OCI-LY7 (cell line): Measurements from ENCODE around the gene BRD7. TPM values are rescaled to one million over a fixed set of nuclear protein-coding genes. Genes with fewer than 3 reads are reported as not detected.

ENCODE experiments used
- BruUV-seq: library from RNA; stranded (reverse); fragments of 400-500 nt; replicated peaks from 2 replicates; lab custom pipeline; 2021; lab: Mats Ljungman, UMichigan
- CTCF ChIA-PET: fragments of 300-600 bp; sonication (Branson Sonifier 250); formaldehyde crosslinking; loops from one replicate; lab custom pipeline; 2022; ENCODE audit warnings: antibody characterized with exemption; ENCODE audit not compliant: unreplicated experiment; lab: Charles Lee
- POLR2A ChIA-PET: fragments of 300-600 bp; sonication (Branson Sonifier 250); formaldehyde crosslinking; loops from one replicate; lab custom pipeline; 2022; ENCODE audit warnings: antibody characterized with exemption; lab: Charles Lee
- DNase-seq: peaks from one replicate; pipeline ENCODE4 v3.0.0-alpha.2; 2015; ENCODE audit warnings: low spot score
- H2AFZ ChIP-seq: fragments of 200-600 bp; sonication (generic), shearing (Covaris generic); 2 replicates; pipeline ENCODE4 v1.6.1; 2014; ENCODE audit warnings: mild to moderate bottlenecking, antibody characterized with exemption, low read length, moderate library complexity
- H3K27ac ChIP-seq: fragments of 200-600 bp; sonication (generic); 2 replicates; pipeline ENCODE4 v1.5.1; 2014; ENCODE audit warnings: mixed run types, low read depth, mild to moderate bottlenecking, moderate library complexity, low read length, inconsistent platforms; ENCODE audit not compliant: poor library complexity, severe bottlenecking
- H3K36me3 ChIP-seq: fragments of 200-600 bp; sonication (generic); 2 replicates; pipeline ENCODE4 v1.6.1; 2014; ENCODE audit warnings: mild to moderate bottlenecking, antibody characterized with exemption, low read length, moderate library complexity, mixed read lengths; ENCODE audit not compliant: insufficient read depth
- H3K4me1 ChIP-seq: fragments of 200-600 bp; sonication (generic); 2 replicates; pipeline ENCODE4 v1.5.1; 2014; ENCODE audit warnings: mild to moderate bottlenecking, low read length; ENCODE audit not compliant: insufficient read depth, poor library complexity, severe bottlenecking
- H3K4me2 ChIP-seq: fragments of 200-600 bp; sonication (generic); 2 replicates; pipeline ENCODE4 v1.6.1; 2014; ENCODE audit warnings: mild to moderate bottlenecking, low read length
- H3K4me3 ChIP-seq: fragments of 200-600 bp; sonication (generic); 2 replicates; pipeline ENCODE4 v1.5.1; 2014; ENCODE audit warnings: mild to moderate bottlenecking, low read depth, low read length; ENCODE audit not compliant: poor library complexity, severe bottlenecking
- H3K79me2 ChIP-seq: fragments of 200-600 bp; sonication (generic); 2 replicates; pipeline ENCODE4 v1.6.1; 2016; ENCODE audit warnings: low read depth, mild to moderate bottlenecking, low read length, moderate library complexity, mixed read lengths; ENCODE audit not compliant: insufficient read depth
- H3K9me2 ChIP-seq: fragments of 200-600 bp; sonication (generic); 2 replicates; pipeline ENCODE4 v1.6.1; 2016; ENCODE audit warnings: mild to moderate bottlenecking, low read length, mixed read lengths; ENCODE audit not compliant: insufficient read depth
- H3K9me3 ChIP-seq: fragments of 200-600 bp; sonication (generic); 2 replicates; pipeline ENCODE4 v1.6.1; 2014; ENCODE audit warnings: mild to moderate bottlenecking, mixed run types, low read length, mixed read lengths
- H4K20me1 ChIP-seq: fragments of 200-600 bp; sonication (generic); 2 replicates; pipeline ENCODE4 v1.6.1; 2014; ENCODE audit warnings: mild to moderate bottlenecking, antibody characterized with exemption, low read length, moderate library complexity, mixed read lengths; ENCODE audit not compliant: insufficient read depth
- EZH2phosphoT487 ChIP-seq: fragments of 200-600 bp; sonication (generic); IDR thresholded peaks from 2 replicates; pipeline ENCODE4 v1.6.1; 2018; ENCODE audit warnings: low read depth, borderline replicate concordance, mild to moderate bottlenecking, mixed run types, antibody characterized with exemption, low read length, moderate library complexity, mixed read lengths
- intact Hi-C: fragments of 100-400 bp; cut with micrococcal nuclease; formaldehyde crosslinking; loops from one replicate; pipeline ENCODE4 v1.10.0; 2022; ENCODE audit not compliant: unreplicated experiment
- total RNA-seq, 2 experiments: library from RNA; depleted of rRNA in 1 of 2; stranded (reverse); fragments of >200 nt in 1 of 2; shearing (Covaris generic) in 1 of 2; gene quantifications; 2 replicates each; pipeline ENCODE4 v1.2.3, GENCODE V29; 2014 to 2022
- TF ChIP-seq, protein P1 (sequence below): fragments of 200-600 bp; sonication (generic); conservative IDR thresholded peaks from 2 replicates; pipeline ENCODE4 v1.5.1; 2014; ENCODE audit warnings: mild to moderate bottlenecking, antibody characterized with exemption, low read length, moderate library complexity, mixed read lengths

BRD7 gene
- total RNA-seq, 2 experiments from 2014 or later: 78.5 to 105 TPM

DNA sequence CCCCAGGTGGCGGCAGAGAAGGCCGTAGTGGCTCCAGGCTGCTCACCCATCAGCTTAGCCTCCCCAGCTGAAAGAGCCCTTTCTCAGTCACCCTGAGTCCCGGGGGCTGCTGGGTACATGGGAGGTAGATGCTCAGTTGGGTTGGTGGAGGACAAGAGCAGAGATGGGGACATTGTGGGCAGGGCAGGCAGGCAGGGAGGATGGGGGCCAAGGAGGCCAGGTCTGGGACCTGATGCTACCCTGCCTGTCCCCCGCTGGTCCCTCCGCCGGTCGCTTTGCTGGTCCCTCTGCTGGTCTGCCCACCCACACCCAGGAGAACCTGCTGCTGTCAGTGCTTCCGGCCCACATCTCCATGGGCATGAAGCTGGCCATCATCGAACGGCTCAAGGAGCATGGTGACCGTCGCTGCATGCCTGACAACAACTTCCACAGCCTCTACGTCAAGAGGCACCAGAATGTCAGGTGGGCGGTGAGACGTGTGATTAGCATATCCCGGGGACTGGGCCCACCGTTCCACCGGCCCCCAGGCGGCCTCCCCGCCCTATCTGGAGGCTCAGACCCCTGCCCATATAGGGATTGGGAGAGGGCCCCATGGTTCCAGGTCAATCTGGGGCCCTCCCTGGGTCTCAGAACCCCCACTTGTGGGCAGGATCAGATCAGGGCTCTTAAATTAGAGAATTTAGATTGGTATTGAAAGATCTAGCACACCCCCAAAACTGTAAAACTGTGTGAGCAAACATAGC, 75.6 kb downstream of the BRD7 start:
- Histone ChIP-seq H3K4me3 (no peak overlapping the region), H2AFZ (no peak overlapping the region), H3K36me3 (peaks cover 75% of the 10 kb centered on the region), H3K9me3 (no peaks in the 10 kb centered on the region), H3K79me2 (no peaks in the 10 kb centered on the region), H3K4me2 (no peak overlapping the region), H3K27ac (no peak overlapping the region), H3K4me1 (no peaks in the 10 kb centered on the region), H3K9me2 (no peaks in the 10 kb centered on the region), H4K20me1 (no peaks in the 10 kb centered on the region)
- no peak for DNase-seq
- TF ChIP-seq, protein P1, sequence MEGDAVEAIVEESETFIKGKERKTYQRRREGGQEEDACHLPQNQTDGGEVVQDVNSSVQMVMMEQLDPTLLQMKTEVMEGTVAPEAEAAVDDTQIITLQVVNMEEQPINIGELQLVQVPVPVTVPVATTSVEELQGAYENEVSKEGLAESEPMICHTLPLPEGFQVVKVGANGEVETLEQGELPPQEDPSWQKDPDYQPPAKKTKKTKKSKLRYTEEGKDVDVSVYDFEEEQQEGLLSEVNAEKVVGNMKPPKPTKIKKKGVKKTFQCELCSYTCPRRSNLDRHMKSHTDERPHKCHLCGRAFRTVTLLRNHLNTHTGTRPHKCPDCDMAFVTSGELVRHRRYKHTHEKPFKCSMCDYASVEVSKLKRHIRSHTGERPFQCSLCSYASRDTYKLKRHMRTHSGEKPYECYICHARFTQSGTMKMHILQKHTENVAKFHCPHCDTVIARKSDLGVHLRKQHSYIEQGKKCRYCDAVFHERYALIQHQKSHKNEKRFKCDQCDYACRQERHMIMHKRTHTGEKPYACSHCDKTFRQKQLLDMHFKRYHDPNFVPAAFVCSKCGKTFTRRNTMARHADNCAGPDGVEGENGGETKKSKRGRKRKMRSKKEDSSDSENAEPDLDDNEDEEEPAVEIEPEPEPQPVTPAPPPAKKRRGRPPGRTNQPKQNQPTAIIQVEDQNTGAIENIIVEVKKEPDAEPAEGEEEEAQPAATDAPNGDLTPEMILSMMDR: no peak
- TF ChIP-seq EZH2phosphoT487: no peak
- BruUV-seq: no TSS peak
- intact Hi-C loops: no loop called here
- ChIA-PET POLR2A (interaction anchor here (1.8 kb wide), 1 partner anchor 18 kb away, joined by 3 read pairs; no protein-coding TSS in a partner anchor), CTCF (no interaction called here)

GRCh38 chr16:50292566-50292948, 76.2 kb downstream of the BRD7 start:
- Histone ChIP-seq H3K36me3 (peaks cover 79% of the 10 kb centered on the region), H3K4me3 (no peak overlapping the region), H3K9me3 (no peaks in the 10 kb centered on the region), H4K20me1 (no peaks in the 10 kb centered on the region), H3K9me2 (no peaks in the 10 kb centered on the region), H3K4me1 (no peaks in the 10 kb centered on the region), H3K27ac (no peak overlapping the region), H2AFZ (no peak overlapping the region), H3K79me2 (no peaks in the 10 kb centered on the region), H3K4me2 (no peak overlapping the region)
- POLR2A ChIA-PET: no interaction called here
- no peak for DNase-seq
- CTCF ChIA-PET: no interaction called here
- TF ChIP-seq EZH2phosphoT487: no peak
- TF ChIP-seq, protein P1: no peak
- intact Hi-C loops: no loop called here
- no TSS peak for BruUV-seq
